Lower lobe of right lung (tissue), 2 donors: ENCODE results near the gene PSMD6. TPM values are rescaled to one million over a fixed set of nuclear protein-coding genes. Genes with fewer than 3 reads are reported as not detected.

Source experiments
- ATAC-seq, 2 donors: fragments of 200-7000 bp; cut with Tn5 transposase; one replicate each; pipeline ENCODE4 v1.9.1; 2020 to 2022; ENCODE audit warnings: mild to moderate bottlenecking in 2 of 2, moderate library complexity in 2 of 2
- DNase-seq: peaks from one replicate; pipeline ENCODE4 v3.0.0-alpha.2; 2020
- H3K27ac ChIP-seq: fragments of 200-600 bp; one replicate; pipeline ENCODE4 v1.8.0; 2022
- H3K27me3 ChIP-seq: fragments of 200-600 bp; one replicate; pipeline ENCODE4 v1.8.0; 2022; ENCODE audit warnings: low read depth
- H3K36me3 ChIP-seq: fragments of 200-600 bp; one replicate; pipeline ENCODE4 v1.8.0; 2022; ENCODE audit warnings: mild to moderate bottlenecking
- H3K4me1 ChIP-seq: fragments of 200-600 bp; one replicate; pipeline ENCODE4 v1.8.0; 2022
- H3K4me3 ChIP-seq: fragments of 200-600 bp; one replicate; pipeline ENCODE4 v1.8.0; 2022; ENCODE audit warnings: mild to moderate bottlenecking
- H3K9me3 ChIP-seq: fragments of 200-600 bp; one replicate; pipeline ENCODE4 v1.8.0; 2022
- CTCF ChIP-seq: fragments of 200-600 bp; IDR thresholded peaks from one replicate; pipeline ENCODE4 v1.8.0; 2022; ENCODE audit warnings: antibody characterized with exemption, mild to moderate bottlenecking
- intact Hi-C: fragments of 100-400 bp; cut with DNase I; formaldehyde crosslinking; loops from one replicate; pipeline ENCODE4 v1.11.0; 2022
- total RNA-seq: library from RNA; stranded (reverse); fragmentation: NEBNext Ultra II Directional; extraction: Animal tissue kit (Norgen Biotek cat#: 25700); gene quantifications from one replicate; pipeline ENCODE4 v1.2.1, GENCODE V29; 2021
- donor health status: DM: no; HTN: yes; CAD: no; lungs with severe emphysema.

Gene PSMD6
- total RNA-seq, 1 donor from 2014 or later = 51.1 TPM

DNA sequence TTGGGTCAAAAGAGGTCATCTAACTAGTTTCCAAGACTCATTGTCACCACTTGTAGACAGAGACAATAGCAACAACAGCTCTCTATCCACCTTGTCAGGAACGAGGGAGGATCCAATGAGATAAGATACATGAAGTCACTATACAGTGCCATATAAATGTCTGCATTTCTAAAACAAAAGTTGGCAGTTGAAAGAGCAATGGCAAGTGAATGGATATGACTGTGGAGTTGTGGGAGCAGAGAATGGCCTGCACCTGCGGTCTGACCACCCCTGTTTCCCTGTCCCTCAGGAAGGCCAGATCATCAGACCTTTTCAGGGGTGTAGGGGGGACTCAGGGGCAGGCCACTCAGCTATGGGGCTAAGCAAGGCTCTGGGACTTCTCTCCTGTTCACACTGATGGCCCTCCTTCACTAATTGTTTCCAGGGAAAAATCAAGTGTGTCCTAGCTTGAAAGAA lies 40.7 kb upstream of the PSMD6 start:
- no peak for ATAC-seq
- intact Hi-C loops = no loop called here

GRCh38 chr3:64063207-64063982 lies 40.1 kb upstream of the PSMD6 start:
- no peak for TF ChIP-seq CTCF
- H3K4me3 ChIP-seq = no peak overlapping the region
- H3K27me3 ChIP-seq = no peaks in the 10 kb centered on the region
- H3K36me3 ChIP-seq = no peaks in the 10 kb centered on the region
- ATAC-seq = no peak
- no peak overlapping the region for H3K27ac ChIP-seq
- no peaks in the 10 kb centered on the region for H3K9me3 ChIP-seq
- intact Hi-C loops = no loop called here
- no peaks in the 10 kb centered on the region for H3K4me1 ChIP-seq
- DNase-seq = no peak

More for the DNA sequence above, 40.7 kb upstream of the PSMD6 start:
- no peak overlapping the region for H3K4me3 ChIP-seq
- DNase-seq = no peak
- no peaks in the 10 kb centered on the region for H3K4me1 ChIP-seq
- H3K9me3 ChIP-seq = no peaks in the 10 kb centered on the region
- no peaks in the 10 kb centered on the region for H3K36me3 ChIP-seq
- H3K27ac ChIP-seq = no peak overlapping the region
- no peaks in the 10 kb centered on the region for H3K27me3 ChIP-seq
- TF ChIP-seq CTCF = no peak

- no peaks in the 10 kb centered on the region for H3K9me3 ChIP-seq
- no peaks in the 10 kb centered on the region for H3K36me3 ChIP-seq
- no peak for TF ChIP-seq CTCF
- no peaks in the 10 kb centered on the region for H3K27me3 ChIP-seq
- no peak overlapping the region for H3K27ac ChIP-seq
- DNase-seq (no peak), ATAC-seq (no peak)
- no peaks in the 10 kb centered on the region for H3K4me1 ChIP-seq
- no peak overlapping the region for H3K4me3 ChIP-seq
- intact Hi-C loops = no loop called here
These were observed 38.3 kb upstream of the PSMD6 start for GRCh38 chr3:64061628-64062027.

DNA sequence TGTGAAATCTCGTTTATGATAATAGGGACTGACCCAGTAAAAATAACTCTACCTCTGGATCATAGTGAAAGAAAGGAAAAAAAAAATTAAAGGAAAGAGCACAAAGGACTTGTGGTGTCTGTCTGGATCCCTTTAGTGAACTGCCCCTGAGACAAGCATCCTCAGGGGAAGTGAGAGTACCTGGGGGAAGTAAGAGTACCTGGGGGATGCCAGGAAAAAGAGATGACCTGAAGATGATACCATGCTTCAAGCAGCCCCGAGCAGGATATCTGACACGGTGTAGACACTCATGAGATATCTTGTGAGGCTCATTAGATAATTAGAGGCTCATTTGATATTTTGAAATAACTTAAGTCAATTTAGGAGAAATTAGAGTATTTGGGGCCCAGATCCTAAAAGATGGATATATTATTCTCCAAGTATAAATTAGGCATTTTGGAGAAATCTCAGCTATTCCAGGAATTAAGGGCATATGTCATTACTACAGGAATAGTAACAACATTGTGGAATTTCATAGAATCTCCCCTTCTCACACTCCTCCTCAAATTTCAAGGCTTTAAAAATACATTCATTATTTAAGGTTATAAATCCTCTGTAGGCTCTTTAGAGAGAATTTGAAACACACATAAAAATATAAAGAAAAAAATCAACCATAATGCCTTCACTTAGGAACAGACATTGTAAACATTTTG lies 36.3 kb upstream of the PSMD6 start:
- H3K27me3 ChIP-seq = no peaks in the 10 kb centered on the region
- no peak for DNase-seq

GRCh38 chr3:64058566-64058965 lies 35.3 kb upstream of the PSMD6 start:
- DNase-seq = no peak
- no peaks in the 10 kb centered on the region for H3K9me3 ChIP-seq
- H3K36me3 ChIP-seq = no peaks in the 10 kb centered on the region
- no peak overlapping the region for H3K4me3 ChIP-seq
- intact Hi-C loops = no loop called here
- no peaks in the 10 kb centered on the region for H3K4me1 ChIP-seq
- no peaks in the 10 kb centered on the region for H3K27me3 ChIP-seq
- no peak for TF ChIP-seq CTCF
- no peak for ATAC-seq
- no peak overlapping the region for H3K27ac ChIP-seq

More for the DNA sequence above, 36.3 kb upstream of the PSMD6 start:
- Histone ChIP-seq H3K4me1 (no peaks in the 10 kb centered on the region), H3K4me3 (no peak overlapping the region), H3K36me3 (no peaks in the 10 kb centered on the region), H3K27ac (no peak overlapping the region), H3K9me3 (no peaks in the 10 kb centered on the region)
- ATAC-seq = no peak
- intact Hi-C loops = no loop called here
- TF ChIP-seq CTCF = no peak
